Measurements from ENCODE around the gene TIMM13.

The TIMM13 gene

GRCh38 chr19:2443785-2444182 lies 16.4 kb upstream of the TIMM13 start:
- Histone ChIP-seq H3K4me2 (no peak overlapping the region), H3K27ac (no peak overlapping the region), H3K36me3 (ENCODE audit: insufficient read depth) (peaks cover 6% of the 10 kb centered on the region; the same call in 1 of the 2 replicates), H2AFZ (ENCODE audit: low read depth) (no peak overlapping the region), H3K27me3 (ENCODE audit: insufficient read depth, low read depth) (no peaks in the 10 kb centered on the region), H4K20me1 (ENCODE audit: insufficient read depth) (peaks cover 4% of the 10 kb centered on the region; the same call in 1 of the 2 replicates), H3K79me2 (ENCODE audit: insufficient read depth, low read depth) (peaks cover 58% of the 10 kb centered on the region; the same call in 1 of the 2 replicates), H3K4me3 (IDR thresholded peaks at IDR 0.05; ENCODE audit: insufficient read depth, low read depth, low read length) (no peak overlapping the region), H3K9ac (no peak overlapping the region), H3K4me1 (ENCODE audit: low read depth, poor library complexity, severe bottlenecking) (peaks cover 28% of the 10 kb centered on the region)
- TF ChIP-seq CTCF (conservative IDR thresholded peaks at IDR 0.05; ENCODE audit: low read depth, low read length): no peak

- Histone ChIP-seq H3K79me2 (ENCODE audit: insufficient read depth, low read depth) (peaks cover 52% of the 10 kb centered on the region; the same call in 1 of the 2 replicates), H3K4me1 (ENCODE audit: low read depth, poor library complexity, severe bottlenecking) (peaks cover 23% of the 10 kb centered on the region), H3K27ac (no peak overlapping the region), H2AFZ (ENCODE audit: low read depth) (no peak overlapping the region), H3K4me3 (IDR thresholded peaks at IDR 0.05; ENCODE audit: insufficient read depth, low read depth, low read length) (no peak overlapping the region), H3K9ac (no peak overlapping the region), H3K4me2 (no peak overlapping the region), H3K36me3 (ENCODE audit: insufficient read depth) (peaks cover 6% of the 10 kb centered on the region; the same call in 1 of the 2 replicates), H3K27me3 (ENCODE audit: insufficient read depth, low read depth) (no peaks in the 10 kb centered on the region), H4K20me1 (ENCODE audit: insufficient read depth) (peaks cover 4% of the 10 kb centered on the region; the same call in 1 of the 2 replicates)
- no peak for TF ChIP-seq CTCF (conservative IDR thresholded peaks at IDR 0.05; ENCODE audit: low read depth, low read length)
These were observed 15.9 kb upstream of the TIMM13 start for GRCh38 chr19:2443116-2443784.

- peaks cover 3% of the 10 kb centered on the region for H3K4me1 ChIP-seq (ENCODE audit: low read depth, poor library complexity, severe bottlenecking)
- no peaks in the 10 kb centered on the region for H3K27me3 ChIP-seq (ENCODE audit: insufficient read depth, low read depth)
- H3K36me3 ChIP-seq (ENCODE audit: insufficient read depth): peaks cover 6% of the 10 kb centered on the region; the same call in 1 of the 2 replicates
- TF ChIP-seq CTCF (conservative IDR thresholded peaks at IDR 0.05; ENCODE audit: low read depth, low read length): no peak
- H3K27ac ChIP-seq: no peak overlapping the region
- H2AFZ ChIP-seq (ENCODE audit: low read depth): no peak overlapping the region
- H4K20me1 ChIP-seq (ENCODE audit: insufficient read depth): peaks cover 4% of the 10 kb centered on the region; the same call in 1 of the 2 replicates
- H3K4me2 ChIP-seq: no peak overlapping the region
- H3K4me3 ChIP-seq (IDR thresholded peaks at IDR 0.05; ENCODE audit: insufficient read depth, low read depth, low read length): no peak overlapping the region
- no peak overlapping the region for H3K9ac ChIP-seq
- H3K79me2 ChIP-seq (ENCODE audit: insufficient read depth, low read depth): peaks cover 53% of the 10 kb centered on the region; the same call in 1 of the 2 replicates
These were observed 13.8 kb upstream of the TIMM13 start for GRCh38 chr19:2441096-2441752.

GRCh38 chr19:2440515-2440914 lies 13.1 kb upstream of the TIMM13 start:
- TF ChIP-seq CTCF (conservative IDR thresholded peaks at IDR 0.05; ENCODE audit: low read depth, low read length): no peak
- Histone ChIP-seq H3K4me1 (ENCODE audit: low read depth, poor library complexity, severe bottlenecking) (no peaks in the 10 kb centered on the region), H3K79me2 (ENCODE audit: insufficient read depth, low read depth) (peaks cover 53% of the 10 kb centered on the region; the same call in 1 of the 2 replicates), H2AFZ (ENCODE audit: low read depth) (no peak overlapping the region), H3K9ac (no peak overlapping the region), H4K20me1 (ENCODE audit: insufficient read depth) (peaks cover 4% of the 10 kb centered on the region; the same call in 1 of the 2 replicates), H3K4me2 (no peak overlapping the region), H3K27ac (no peak overlapping the region), H3K4me3 (IDR thresholded peaks at IDR 0.05; ENCODE audit: insufficient read depth, low read depth, low read length) (no peak overlapping the region), H3K27me3 (ENCODE audit: insufficient read depth, low read depth) (no peaks in the 10 kb centered on the region), H3K36me3 (ENCODE audit: insufficient read depth) (peaks cover 6% of the 10 kb centered on the region; the same call in 1 of the 2 replicates)
